ENCODE data around the gene SUPT7L. TPM values are rescaled to one million over a fixed set of nuclear protein-coding genes. Genes with fewer than 3 reads are reported as not detected.
"Not testable (repeated sequence)": the region's sequence is repeated elsewhere in the genome, so short reads cannot be mapped to it uniquely, and the experiment has no call there.

The SUPT7L gene
- total RNA-seq, 4 donors from 2014 or later, result 18.5 to 23.1 (median 20.7) TPM

DNA sequence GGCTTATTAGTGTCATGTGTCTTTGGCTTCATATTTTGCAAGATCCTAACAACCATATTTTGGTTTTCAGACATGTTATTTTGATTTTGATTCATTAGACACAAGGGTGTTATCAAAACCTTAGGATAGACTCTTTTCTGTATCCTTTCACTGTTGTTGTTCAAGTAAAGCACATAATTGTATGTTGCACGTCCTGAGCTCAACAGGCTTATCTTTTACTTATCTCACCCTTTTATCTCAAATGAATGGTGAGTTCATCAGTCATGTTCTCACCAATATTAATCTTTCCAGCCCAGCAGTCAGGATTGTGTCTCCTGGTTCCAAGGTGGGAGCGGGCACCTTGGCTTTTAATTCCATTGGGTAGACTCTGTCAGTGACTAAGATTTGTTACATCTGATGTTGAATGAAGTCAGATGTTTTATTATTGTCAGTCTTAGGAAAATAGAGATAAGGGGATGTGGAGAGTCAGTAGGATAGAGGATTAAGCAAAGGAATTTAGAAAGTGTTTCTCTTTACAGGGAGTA, 22.6 kb downstream of the SUPT7L start:
- H3K4me3 ChIP-seq, result no peak overlapping the region
- intact Hi-C loops (cut with DNase I), result no loop called here
- peaks cover 64 to 99% (median 84%) of the 10 kb centered on the region in 4 donors for H3K36me3 ChIP-seq
- TF ChIP-seq EP300 (IDR thresholded peaks at IDR 0.05) (no peak), POLR2AphosphoS5 (IDR thresholded peaks at IDR 0.05) (no peak), POLR2A (IDR thresholded peaks at IDR 0.05; ENCODE audit: low read depth) (no peak)
- no peaks in the 10 kb centered on the region for H3K27me3 ChIP-seq
- H3K27ac ChIP-seq (replicated peaks in 1 of 4), result no peak overlapping the region
- H3K9me3 ChIP-seq, result no peaks in the 10 kb centered on the region
- WGBS, result 87% methylated on average over 2 of the region's 2 CpGs
- no peaks in the 10 kb centered on the region for H3K4me1 ChIP-seq
- no peak for DNase-seq (ENCODE audit: extremely low spot score)

DNA sequence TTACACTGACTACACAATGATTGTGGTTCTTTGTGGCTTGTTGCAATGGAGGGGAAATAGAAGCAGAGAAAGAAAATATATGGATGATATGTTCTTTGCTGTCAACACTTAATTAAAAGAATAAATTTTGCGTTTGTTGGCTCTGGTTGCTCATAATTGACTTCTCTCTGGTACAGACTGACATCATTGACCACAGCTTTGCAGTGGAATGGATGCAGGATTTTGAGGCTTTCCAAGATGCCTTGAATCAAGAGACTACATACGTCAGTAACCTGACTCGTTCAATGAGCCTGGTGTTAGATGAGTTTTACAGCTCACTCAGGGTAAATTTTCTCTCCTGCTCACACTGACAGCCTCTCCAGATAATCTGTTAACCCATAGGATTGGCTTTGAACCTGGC, 24.7 kb downstream of the SUPT7L start:
- intact Hi-C loops (cut with DNase I), result no loop called here
- Histone ChIP-seq H3K9me3 (no peaks in the 10 kb centered on the region), H3K36me3 (peaks cover 74 to 100% (median 89%) of the 10 kb centered on the region in 4 donors), H3K27me3 (no peaks in the 10 kb centered on the region), H3K27ac (replicated peaks in 1 of 4) (no peak overlapping the region), H3K4me1 (no peaks in the 10 kb centered on the region), H3K4me3 (no peak overlapping the region)
- TF ChIP-seq POLR2AphosphoS5 (IDR thresholded peaks at IDR 0.05) (no peak), POLR2A (IDR thresholded peaks at IDR 0.05; ENCODE audit: low read depth) (no peak), EP300 (IDR thresholded peaks at IDR 0.05) (no peak)
- TF ChIP-seq, protein P1, sequence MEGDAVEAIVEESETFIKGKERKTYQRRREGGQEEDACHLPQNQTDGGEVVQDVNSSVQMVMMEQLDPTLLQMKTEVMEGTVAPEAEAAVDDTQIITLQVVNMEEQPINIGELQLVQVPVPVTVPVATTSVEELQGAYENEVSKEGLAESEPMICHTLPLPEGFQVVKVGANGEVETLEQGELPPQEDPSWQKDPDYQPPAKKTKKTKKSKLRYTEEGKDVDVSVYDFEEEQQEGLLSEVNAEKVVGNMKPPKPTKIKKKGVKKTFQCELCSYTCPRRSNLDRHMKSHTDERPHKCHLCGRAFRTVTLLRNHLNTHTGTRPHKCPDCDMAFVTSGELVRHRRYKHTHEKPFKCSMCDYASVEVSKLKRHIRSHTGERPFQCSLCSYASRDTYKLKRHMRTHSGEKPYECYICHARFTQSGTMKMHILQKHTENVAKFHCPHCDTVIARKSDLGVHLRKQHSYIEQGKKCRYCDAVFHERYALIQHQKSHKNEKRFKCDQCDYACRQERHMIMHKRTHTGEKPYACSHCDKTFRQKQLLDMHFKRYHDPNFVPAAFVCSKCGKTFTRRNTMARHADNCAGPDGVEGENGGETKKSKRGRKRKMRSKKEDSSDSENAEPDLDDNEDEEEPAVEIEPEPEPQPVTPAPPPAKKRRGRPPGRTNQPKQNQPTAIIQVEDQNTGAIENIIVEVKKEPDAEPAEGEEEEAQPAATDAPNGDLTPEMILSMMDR (IDR thresholded peaks at IDR 0.05), result no peak
- no peak for DNase-seq (ENCODE audit: extremely low spot score)
- 76% methylated on average over 3 of the region's 3 CpGs for WGBS

DNA sequence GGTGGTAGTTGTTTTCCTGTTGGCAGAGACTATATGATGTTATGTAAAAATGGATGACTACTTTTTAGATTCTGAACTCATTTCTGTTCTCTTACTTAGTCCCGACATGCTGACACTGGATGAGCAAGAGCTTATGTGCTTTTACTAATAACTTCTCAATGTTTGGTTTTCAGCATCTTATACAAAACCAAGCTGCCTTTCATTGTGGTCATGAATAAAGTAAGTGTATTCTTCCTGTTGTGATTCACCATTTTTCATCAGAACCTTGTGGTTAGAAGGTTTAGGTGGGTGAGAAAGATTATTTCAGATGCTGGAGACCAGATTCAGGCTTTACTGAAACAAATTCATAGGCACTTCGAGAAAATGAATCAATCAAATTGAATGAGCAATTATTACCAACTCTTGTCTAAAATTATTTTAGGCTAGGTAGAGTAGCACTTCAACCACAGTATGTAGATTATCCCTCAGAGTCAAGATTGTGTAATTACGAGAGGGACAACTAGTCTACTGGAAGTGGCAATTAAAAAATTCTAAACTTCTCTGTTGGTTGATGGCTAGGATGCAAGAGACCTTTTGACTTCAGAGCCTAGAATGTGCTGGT, 25.3 kb downstream of the SUPT7L start:
- DNase-seq (ENCODE audit: extremely low spot score), result no peak
- no peaks in the 10 kb centered on the region for H3K27me3 ChIP-seq
- peaks cover 74 to 100% (median 92%) of the 10 kb centered on the region in 4 donors for H3K36me3 ChIP-seq
- no peak for TF ChIP-seq EP300 (IDR thresholded peaks at IDR 0.05)
- TF ChIP-seq, protein P1 (IDR thresholded peaks at IDR 0.05), result no peak
- no peak for TF ChIP-seq POLR2A (IDR thresholded peaks at IDR 0.05; ENCODE audit: low read depth)
- no peak overlapping the region for H3K4me3 ChIP-seq
- WGBS, result 87% methylated on average over 3 of the region's 3 CpGs
- H3K9me3 ChIP-seq, result no peaks in the 10 kb centered on the region
- no peak overlapping the region for H3K27ac ChIP-seq (replicated peaks in 1 of 4)
- intact Hi-C loops (cut with DNase I), result no loop called here
- no peaks in the 10 kb centered on the region for H3K4me1 ChIP-seq

DNA sequence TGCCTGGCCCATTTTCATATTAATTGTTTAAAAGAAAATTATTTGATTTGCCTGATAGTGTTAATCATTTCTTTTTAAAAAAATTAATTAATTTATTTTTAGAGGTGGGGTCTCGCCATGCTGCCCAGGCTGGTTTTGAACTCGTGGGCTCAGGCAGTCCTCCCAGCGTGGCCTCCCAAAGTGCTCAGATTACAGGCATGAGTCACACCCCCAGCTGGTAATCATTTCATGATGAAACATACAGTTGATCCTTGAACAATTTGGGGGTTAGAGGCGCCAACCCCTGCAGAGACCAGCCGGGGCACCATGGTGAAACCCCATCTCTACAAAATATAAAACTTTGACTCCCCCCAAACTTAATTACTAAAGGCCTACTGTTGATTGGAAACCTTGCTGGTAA, 26.6 kb downstream of the SUPT7L start:
- H3K4me1 ChIP-seq, result no peaks in the 10 kb centered on the region
- no peaks in the 10 kb centered on the region for H3K27me3 ChIP-seq
- no peak overlapping the region for H3K4me3 ChIP-seq
- TF ChIP-seq EP300 (IDR thresholded peaks at IDR 0.05) (no peak), POLR2AphosphoS5 (IDR thresholded peaks at IDR 0.05) (no peak), POLR2A (IDR thresholded peaks at IDR 0.05; ENCODE audit: low read depth) (no peak)
- TF ChIP-seq, protein P1 (IDR thresholded peaks at IDR 0.05), result no peak
- DNase-seq (ENCODE audit: extremely low spot score), result no peak
- H3K9me3 ChIP-seq, result no peaks in the 10 kb centered on the region
- peaks cover 64 to 100% (median 91%) of the 10 kb centered on the region in 4 donors for H3K36me3 ChIP-seq
- 92% methylated on average over 5 of the region's 5 CpGs for WGBS
- H3K27ac ChIP-seq (replicated peaks in 1 of 4), result no peak overlapping the region
- intact Hi-C loops (cut with DNase I), result no loop called here

DNA sequence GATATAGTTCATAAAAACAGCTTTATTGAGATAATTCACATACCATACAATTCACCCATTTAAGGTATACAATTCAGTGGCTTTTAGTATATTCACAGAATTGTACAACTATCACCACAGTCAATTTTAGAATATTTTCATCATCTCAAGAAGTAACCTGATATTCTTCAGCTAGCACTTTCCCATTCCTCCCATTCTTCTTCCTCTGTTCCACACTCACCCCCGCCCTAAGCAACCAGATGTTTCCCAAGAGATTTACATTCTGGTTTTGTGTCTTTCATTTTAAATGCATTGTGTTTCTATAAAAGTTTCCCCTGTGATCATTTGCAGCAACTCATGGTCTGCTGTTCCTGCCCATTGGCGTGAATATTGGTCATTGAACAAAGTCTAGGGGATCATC, 29.1 kb downstream of the SUPT7L start:
- WGBS, result 97% methylated on average over 2 of the region's 2 CpGs
- no peak for TF ChIP-seq EP300 (IDR thresholded peaks at IDR 0.05)
- TF ChIP-seq POLR2AphosphoS5 (IDR thresholded peaks at IDR 0.05), result no peak
- TF ChIP-seq, protein P1 (IDR thresholded peaks at IDR 0.05), result no peak
- TF ChIP-seq POLR2A (IDR thresholded peaks at IDR 0.05; ENCODE audit: low read depth), result no peak
- H3K27me3 ChIP-seq, result no peaks in the 10 kb centered on the region
- no peak overlapping the region for H3K27ac ChIP-seq (replicated peaks in 1 of 4)
- intact Hi-C loops (cut with DNase I), result no loop called here
- H3K4me3 ChIP-seq, result no peak overlapping the region
- DNase-seq (ENCODE audit: extremely low spot score), result no peak
- no peaks in the 10 kb centered on the region for H3K9me3 ChIP-seq
- peaks cover 9 to 15% (median 14%) of the 10 kb centered on the region in 4 donors for H3K4me1 ChIP-seq
- peaks cover 54 to 94% (median 81%) of the 10 kb centered on the region in 4 donors for H3K36me3 ChIP-seq

DNA sequence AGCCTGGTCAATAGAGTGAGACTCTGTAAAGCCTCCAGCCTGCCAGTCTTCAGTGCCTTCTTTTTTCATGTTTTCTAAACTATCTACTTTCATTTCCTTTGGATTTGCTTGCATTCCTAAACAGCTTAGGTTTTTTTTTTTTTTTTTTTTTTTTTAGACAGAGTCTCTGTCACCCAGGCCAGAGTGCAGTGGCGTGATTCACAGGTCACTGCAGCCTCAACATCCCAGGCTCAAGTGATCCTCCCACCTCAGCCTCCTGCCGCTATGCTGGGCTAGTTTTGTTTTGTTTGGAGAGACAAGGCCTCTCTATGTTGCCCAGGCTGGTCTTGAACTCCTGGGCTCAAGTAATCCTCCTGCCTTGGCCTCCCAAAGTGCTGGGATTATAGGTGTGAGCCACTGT, 33.2 kb downstream of the SUPT7L start:
- intact Hi-C loops (cut with DNase I); DNase-seq (ENCODE audit: extremely low spot score); H3K27me3 ChIP-seq; H3K27ac ChIP-seq (replicated peaks in 1 of 4); H3K4me3 ChIP-seq; H3K9me3 ChIP-seq: not testable (repeated sequence)
- Histone ChIP-seq H3K36me3 (peaks cover 22 to 53% (median 43%) of the 10 kb centered on the region in 4 donors), H3K4me1 (peaks cover 21 to 32% (median 29%) of the 10 kb centered on the region in 4 donors)
- 95% methylated on average over 2 of the region's 2 CpGs for WGBS

All from esophagus muscularis mucosa (tissue), 4 donors.